Thoracic aorta (tissue), 2 donors: ENCODE results near the gene SPATC1L. TPM values are rescaled to one million over a fixed set of nuclear protein-coding genes. Genes with fewer than 3 reads are reported as not detected.
"Not testable (repeated sequence)": the region's sequence is repeated elsewhere in the genome, so short reads cannot be mapped to it uniquely, and the experiment has no call there.

Source experiments
- ATAC-seq: fragments of 150-250 bp; one replicate; pipeline ENCODE4 v1.8.0; 2017; ENCODE audit warnings: low read depth; ENCODE audit not compliant: insufficient number of reproducible peaks, low FRiP score
- DNase-seq: peaks from one replicate; pipeline ENCODE4 v3.0.0-alpha.2; 2020; ENCODE audit warnings: low spot score
- H3K27ac ChIP-seq, 2 donors: fragments of 200-600 bp; sonication (generic); 1 replicate in 1 of 2; 2 replicates in 1 of 2; pipeline ENCODE4 v1.5.1; 2016; ENCODE audit warnings: mild to moderate bottlenecking in 2 of 2, moderate library complexity in 2 of 2
- H3K27me3 ChIP-seq: fragments of 200-600 bp; sonication (generic); replicated peaks from 2 replicates; pipeline ENCODE4 v1.6.0; 2016; ENCODE audit warnings: mild to moderate bottlenecking; ENCODE audit not compliant: insufficient read depth
- H3K36me3 ChIP-seq: fragments of 200-600 bp; sonication (generic); one replicate; pipeline ENCODE4 v1.5.1; 2016
- H3K4me1 ChIP-seq, 2 donors: fragments of 200-600 bp; sonication (generic); 1 replicate in 1 of 2; 2 replicates in 1 of 2; pipeline versions ENCODE4 v1.5.1 to v1.6.0; 2016; ENCODE audit warnings: low read depth in 2 of 2, mild to moderate bottlenecking in 1 of 2; ENCODE audit not compliant: control insufficient read depth in 1 of 2
- H3K4me3 ChIP-seq: fragments of 200-600 bp; sonication (generic); 2 replicates; pipeline ENCODE4 v1.5.1; 2016; ENCODE audit warnings: mild to moderate bottlenecking
- H3K9me3 ChIP-seq: fragments of 200-600 bp; sonication (generic); 2 replicates; pipeline ENCODE4 v1.5.1; 2016
- CTCF ChIP-seq: fragments of 200-600 bp; sonication (generic); IDR thresholded peaks from one replicate; pipeline ENCODE4 v1.5.1; 2019; ENCODE audit warnings: antibody characterized with exemption
- total RNA-seq, 2 donors: library from RNA; depleted of rRNA; stranded (reverse); fragments of >200 nt; gene quantifications; one replicate each; pipeline versions ENCODE4 v1.1.0 to v1.2.3, GENCODE V29; 2016

Gene SPATC1L
- total RNA-seq, 2 donors from 2014 or later = 3.2 to 7.9 TPM

GRCh38 chr21:46187814-46188213, 3.6 kb upstream of the SPATC1L start:
- H3K36me3 ChIP-seq = peaks cover 34% of the 10 kb centered on the region
- no peak overlapping the region for H3K27ac ChIP-seq
- H3K4me3 ChIP-seq = no peak overlapping the region
- no peak for ATAC-seq
- no peaks in the 10 kb centered on the region for H3K27me3 ChIP-seq
- H3K9me3 ChIP-seq = no peaks in the 10 kb centered on the region
- no peak for DNase-seq
- no peak for TF ChIP-seq CTCF
- H3K4me1 ChIP-seq = peaks cover 0 to 3% of the 10 kb centered on the region in 2 donors

GRCh38 chr21:46187261-46187660, 3.0 kb upstream of the SPATC1L start:
- peaks cover 29% of the 10 kb centered on the region for H3K36me3 ChIP-seq
- no peaks in the 10 kb centered on the region for H3K9me3 ChIP-seq
- peaks cover 0 to 3% of the 10 kb centered on the region in 2 donors for H3K4me1 ChIP-seq
- DNase-seq (no peak), ATAC-seq (no peak)
- H3K27me3 ChIP-seq = no peaks in the 10 kb centered on the region
- no peak for TF ChIP-seq CTCF
- H3K4me3 ChIP-seq = no peak overlapping the region
- H3K27ac ChIP-seq = no peak overlapping the region

- H3K4me3 ChIP-seq = peak overlapping the region; percentile 85
- peak overlapping the region in 1 of 2 donors; percentile 79 for H3K27ac ChIP-seq
These were observed 1.5 kb upstream of the SPATC1L start for GRCh38 chr21:46185716-46186115.

GRCh38 chr21:46184625-46185555, 631 bp upstream of the SPATC1L start:
- H3K36me3 ChIP-seq = peaks cover 8% of the 10 kb centered on the region
- peaks cover 0 to 3% of the 10 kb centered on the region in 2 donors for H3K4me1 ChIP-seq
- no peak for TF ChIP-seq CTCF
- H3K27me3 ChIP-seq = no peaks in the 10 kb centered on the region
- ATAC-seq = peak; percentile 54
- H3K4me3 ChIP-seq = peak overlapping the region; percentile 85
- no peak for DNase-seq
- peak overlapping the region; percentile 39 to 79 for H3K27ac ChIP-seq
- no peaks in the 10 kb centered on the region for H3K9me3 ChIP-seq

More at GRCh38 chr21:46185716-46186115, 1.5 kb upstream of the SPATC1L start:
- H3K27me3 ChIP-seq = no peaks in the 10 kb centered on the region
- peaks cover 0 to 3% of the 10 kb centered on the region in 2 donors for H3K4me1 ChIP-seq
- H3K9me3 ChIP-seq = no peaks in the 10 kb centered on the region
- peaks cover 15% of the 10 kb centered on the region for H3K36me3 ChIP-seq
- DNase-seq = no peak
- TF ChIP-seq CTCF = no peak
- ATAC-seq = no peak

GRCh38 chr21:46183337-46183909, 836 bp downstream of the SPATC1L start:
- not testable (repeated sequence) for H3K27ac ChIP-seq, ATAC-seq, DNase-seq, H3K27me3 ChIP-seq, H3K4me1 ChIP-seq, H3K9me3 ChIP-seq, H3K36me3 ChIP-seq
- H3K4me3 ChIP-seq = peak overlapping the region; percentile 85
